HepG2 (cell line): Measurements from ENCODE around the gene SLCO4A1. TPM values are rescaled to one million over a fixed set of nuclear protein-coding genes. Genes with fewer than 3 reads are reported as not detected.

Experiments
- ATF1 ChIP-seq: IDR thresholded peaks from 2 replicates; pipeline ENCODE4 v1.6.1; 2016; ENCODE audit warnings: mild to moderate bottlenecking, control low read depth
- CEBPZ ChIP-seq: IDR thresholded peaks from 2 replicates; pipeline ENCODE4 v1.6.1; 2012; ENCODE audit warnings: low read length, improper control_type of control experiment
- DPF2 ChIP-seq: sonication (generic); formaldehyde crosslinking; IDR thresholded peaks from 2 replicates; pipeline ENCODE4 v1.4.0; 2020; ENCODE audit warnings: mild to moderate bottlenecking, low read depth, missing genetic modification reagents, borderline replicate concordance
- FOXO1 ChIP-seq: sonication (generic); formaldehyde crosslinking; IDR thresholded peaks from 2 replicates; pipeline ENCODE4 v1.4.0; 2020; ENCODE audit warnings: missing genetic modification reagents
- HMGXB4 ChIP-seq, 2 experiments: sonication (generic) in 1 of 2; formaldehyde crosslinking in 1 of 2; IDR thresholded peaks; 2 replicates each; pipeline versions ENCODE4 v1.4.0 to v1.6.1; 2018 to 2020; ENCODE audit warnings: missing genetic modification reagents in 2 of 2, borderline replicate concordance in 1 of 2, low read depth in 1 of 2, mild to moderate bottlenecking in 1 of 2, missing biosample characterization in 1 of 2
- HOXA9 ChIP-seq: sonication (generic); formaldehyde crosslinking; IDR thresholded peaks from 2 replicates; pipeline ENCODE4 v1.8.1; 2022; ENCODE audit warnings: missing genetic modification reagents, mild to moderate bottlenecking, moderate library complexity, borderline replicate concordance
- MYPOP ChIP-seq: sonication (generic); formaldehyde crosslinking; IDR thresholded peaks from 2 replicates; pipeline ENCODE4 v1.8.1; 2023; ENCODE audit warnings: mild to moderate bottlenecking, moderate library complexity, missing genetic modification reagents
- NFIB ChIP-seq: sonication (generic); formaldehyde crosslinking; IDR thresholded peaks from 2 replicates; pipeline ENCODE4 v1.9.0; 2021; ENCODE audit warnings: missing genetic modification reagents, mild to moderate bottlenecking, borderline replicate concordance
- NKX3-1 ChIP-seq: sonication (generic); formaldehyde crosslinking; IDR thresholded peaks from 2 replicates; pipeline ENCODE4 v1.5.0; 2020; ENCODE audit warnings: missing genetic modification reagents
- NR1H2 ChIP-seq: sonication (generic); formaldehyde crosslinking; IDR thresholded peaks from 2 replicates; pipeline ENCODE4 v1.8.1; 2022; ENCODE audit warnings: low read depth, missing genetic modification reagents, borderline replicate concordance
- SALL1 ChIP-seq: sonication (generic); formaldehyde crosslinking; IDR thresholded peaks from 2 replicates; pipeline ENCODE4 v1.8.0; 2022; ENCODE audit warnings: mild to moderate bottlenecking, missing genetic modification reagents
- ZFP1 ChIP-seq: IDR thresholded peaks from 2 replicates; pipeline ENCODE4 v1.6.1; 2016
- ZNF605 ChIP-seq: sonication (generic); formaldehyde crosslinking; IDR thresholded peaks from 2 replicates; pipeline ENCODE4 v1.8.0; 2022; ENCODE audit warnings: mild to moderate bottlenecking, missing genetic modification reagents
- ZNF607 ChIP-seq: sonication (generic); formaldehyde crosslinking; IDR thresholded peaks from 2 replicates; pipeline ENCODE4 v1.5.1; 2020; ENCODE audit warnings: missing genetic modification reagents, mild to moderate bottlenecking, borderline replicate concordance
- ZNF652 ChIP-seq: IDR thresholded peaks from 2 replicates; pipeline ENCODE4 v1.6.1; 2016; ENCODE audit warnings: low read depth, borderline replicate concordance
- ZNF670 ChIP-seq: sonication (generic); formaldehyde crosslinking; IDR thresholded peaks from 2 replicates; pipeline ENCODE4 v1.8.0; 2022; ENCODE audit warnings: mild to moderate bottlenecking, missing genetic modification reagents, borderline replicate concordance
- ZNF746 ChIP-seq: sonication (generic); formaldehyde crosslinking; IDR thresholded peaks from 2 replicates; pipeline ENCODE4 v1.8.0; 2022; ENCODE audit warnings: mild to moderate bottlenecking, missing genetic modification reagents
- ZNF782 ChIP-seq: sonication (generic); formaldehyde crosslinking; IDR thresholded peaks from 2 replicates; pipeline ENCODE4 v1.4.0; 2020; ENCODE audit warnings: missing genetic modification reagents, mild to moderate bottlenecking, borderline replicate concordance
- polyA plus RNA-seq, 8 experiments: library from polyadenylated mRNA; depleted of rRNA in 3 of 8; stranded (reverse) in 7 of 8; unstranded in 1 of 8; fragments of >200 nt; fragmentation: Illumina TruSeq in 4 of 8; extraction: Trizol in 4 of 8; gene quantifications; 2 replicates each; pipeline versions ENCODE4 v1.2.1 to v1.2.3, GENCODE V29; 2011 to 2016; ENCODE audit warnings: low read depth in 4 of 8, missing spikeins in 1 of 8, mixed read lengths in 1 of 8; ENCODE audit not compliant: insufficient read depth in 1 of 8
- total RNA-seq, 5 experiments: library from RNA; depleted of rRNA; stranded (reverse); fragments of >200 nt; fragmentation: Illumina TruSeq; extraction: Trizol; gene quantifications; 2 replicates each; pipeline ENCODE4 v1.2.3, GENCODE V29; 2016; ENCODE audit warnings: low read depth in 1 of 5
- TF ChIP-seq, protein P1 (sequence below): fragments of 450-650 bp; IDR thresholded peaks from 2 replicates; pipeline ENCODE4 v1.6.1; 2017; ENCODE audit warnings: mild to moderate bottlenecking

The SLCO4A1 gene
- total and polyA plus RNA-seq, 2 of the 13 experiments (the other 11 are each of a cell fraction or from before 2014, with no cell fraction given) = 55.5 to 112 TPM

DNA sequence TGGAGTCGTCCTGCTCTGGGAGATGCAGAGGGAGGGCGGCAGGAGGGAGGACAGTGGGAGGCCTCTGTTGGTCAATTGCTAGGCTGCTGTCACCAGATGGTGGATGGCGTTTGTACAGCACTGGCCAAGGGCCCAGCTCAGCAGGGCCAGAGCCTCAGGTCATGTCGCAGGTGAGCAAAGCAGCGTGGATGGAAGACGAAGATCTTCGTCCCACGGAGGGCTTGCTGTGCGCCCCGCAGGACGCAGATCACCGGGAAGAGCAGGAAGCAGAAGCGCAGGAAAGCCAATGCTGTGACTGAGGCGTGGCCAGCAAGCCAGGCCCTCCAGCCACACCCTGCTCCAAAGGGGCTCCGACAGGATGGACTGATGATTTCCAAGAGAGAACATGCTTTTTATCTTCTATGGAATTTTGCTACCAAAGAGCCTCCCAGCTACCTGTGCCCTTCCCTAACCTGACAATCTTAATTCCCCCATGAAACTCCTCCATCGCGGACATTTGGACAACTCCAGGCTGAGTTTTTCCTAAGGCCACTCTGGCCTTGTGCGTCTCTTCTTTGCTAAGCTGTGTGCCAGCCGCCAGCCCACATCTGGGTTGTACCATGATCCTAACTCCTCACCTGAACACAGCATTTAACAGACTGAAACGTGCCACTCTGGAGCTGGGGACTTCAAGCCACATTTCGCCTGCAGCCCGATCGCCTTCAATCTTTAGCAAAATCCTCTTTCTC lies 3.5 kb upstream of the SLCO4A1 start (continued):
- TF ChIP-seq, protein P1, sequence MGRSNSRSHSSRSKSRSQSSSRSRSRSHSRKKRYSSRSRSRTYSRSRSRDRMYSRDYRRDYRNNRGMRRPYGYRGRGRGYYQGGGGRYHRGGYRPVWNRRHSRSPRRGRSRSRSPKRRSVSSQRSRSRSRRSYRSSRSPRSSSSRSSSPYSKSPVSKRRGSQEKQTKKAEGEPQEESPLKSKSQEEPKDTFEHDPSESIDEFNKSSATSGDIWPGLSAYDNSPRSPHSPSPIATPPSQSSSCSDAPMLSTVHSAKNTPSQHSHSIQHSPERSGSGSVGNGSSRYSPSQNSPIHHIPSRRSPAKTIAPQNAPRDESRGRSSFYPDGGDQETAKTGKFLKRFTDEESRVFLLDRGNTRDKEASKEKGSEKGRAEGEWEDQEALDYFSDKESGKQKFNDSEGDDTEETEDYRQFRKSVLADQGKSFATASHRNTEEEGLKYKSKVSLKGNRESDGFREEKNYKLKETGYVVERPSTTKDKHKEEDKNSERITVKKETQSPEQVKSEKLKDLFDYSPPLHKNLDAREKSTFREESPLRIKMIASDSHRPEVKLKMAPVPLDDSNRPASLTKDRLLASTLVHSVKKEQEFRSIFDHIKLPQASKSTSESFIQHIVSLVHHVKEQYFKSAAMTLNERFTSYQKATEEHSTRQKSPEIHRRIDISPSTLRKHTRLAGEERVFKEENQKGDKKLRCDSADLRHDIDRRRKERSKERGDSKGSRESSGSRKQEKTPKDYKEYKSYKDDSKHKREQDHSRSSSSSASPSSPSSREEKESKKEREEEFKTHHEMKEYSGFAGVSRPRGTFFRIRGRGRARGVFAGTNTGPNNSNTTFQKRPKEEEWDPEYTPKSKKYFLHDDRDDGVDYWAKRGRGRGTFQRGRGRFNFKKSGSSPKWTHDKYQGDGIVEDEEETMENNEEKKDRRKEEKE = no peak
- no peak for TF ChIP-seq ZNF670
- TF ChIP-seq ZFP1 (CRISPR knock-in tag) = no peak
- TF ChIP-seq ZNF746 (CRISPR knock-in tag) = peak; percentile 66; the same call in 1 of the 2 replicates
- TF ChIP-seq ZNF605 (CRISPR knock-in tag) = no peak
- TF ChIP-seq FOXO1 (CRISPR knock-in tag) = 0 out of 2 replicates have a peak, but pooled peaks have one; percentile 15
- TF ChIP-seq SALL1 = peak; percentile 49; the same call in 1 of the 2 replicates
- no peak for TF ChIP-seq ZNF652
- TF ChIP-seq CEBPZ = no peak
- TF ChIP-seq DPF2 (CRISPR knock-in tag) = no peak
- TF ChIP-seq NKX3-1 (CRISPR knock-in tag) = no peak
- TF ChIP-seq MYPOP (CRISPR knock-in tag) = no peak
- TF ChIP-seq NR1H2 (CRISPR knock-in tag) = no peak
- TF ChIP-seq ZNF782 = no peak
- 0 out of 4 replicates have a peak, but pooled peaks of 1 of the 2 experiments have one; percentile 12 for TF ChIP-seq HMGXB4 (CRISPR knock-in tag; IDR thresholded peaks at IDR 0.05; ENCODE audit: borderline replicate concordance in 1 of 2, low read depth in 1 of 2)
- TF ChIP-seq ATF1 = no peak
- no peak for TF ChIP-seq ZNF607
- TF ChIP-seq HOXA9 (CRISPR knock-in tag) = no peak
- no peak for TF ChIP-seq NFIB (CRISPR knock-in tag)
